Neural crest cell (in vitro differentiated cells): ENCODE measurements around the gene SIGMAR1. TPM values are rescaled to one million over a fixed set of nuclear protein-coding genes. Genes with fewer than 3 reads are reported as not detected.

ENCODE experiments used
- DNase-seq: peaks from one replicate; pipeline ENCODE4 v3.0.0; 2021; ENCODE audit warnings: low read depth, mixed read lengths, low spot score
- H3K27ac Mint-ChIP-seq: one replicate; pipeline ENCODE4 v1.8.0; 2021; ENCODE audit warnings: mild to moderate bottlenecking, mixed read lengths; ENCODE audit not compliant: unreplicated experiment
- H3K27me3 Mint-ChIP-seq: 2 replicates; pipeline ENCODE4 v1.8.0; 2021; ENCODE audit warnings: low read depth, mild to moderate bottlenecking, mixed read lengths
- H3K36me3 Mint-ChIP-seq: 2 replicates; pipeline ENCODE4 v1.8.0; 2021; ENCODE audit warnings: low read depth, mild to moderate bottlenecking, mixed read lengths
- H3K4me1 Mint-ChIP-seq: 2 replicates; pipeline ENCODE4 v1.8.0; 2021; ENCODE audit warnings: mixed read lengths
- H3K4me3 Mint-ChIP-seq: one replicate; pipeline ENCODE4 v1.8.0; 2021; ENCODE audit warnings: mild to moderate bottlenecking, mixed read lengths
- H3K9me3 Mint-ChIP-seq: 2 replicates; pipeline ENCODE4 v1.8.0; 2021; ENCODE audit warnings: mixed read lengths
- total RNA-seq: library from RNA; stranded (reverse); gene quantifications from 2 replicates; pipeline ENCODE4 v1.2.1, GENCODE V29; 2021
- TF ChIP-seq, protein P1 (sequence below): fragments of 200-600 bp; sonication (generic); conservative IDR thresholded peaks from 2 replicates; pipeline ENCODE4 v1.5.0; 2021; ENCODE audit warnings: antibody characterized with exemption, mild to moderate bottlenecking

SIGMAR1 gene
- total RNA-seq, 1 donor from 2014 or later, result 107 TPM

GRCh38 chr9:34629491-34629808 lies 8.1 kb downstream of the SIGMAR1 start:
- H3K9me3 Mint-ChIP-seq, result no peaks in the 10 kb centered on the region
- no peak overlapping the region for H3K27ac Mint-ChIP-seq
- DNase-seq, result no peak
- peak overlapping the region; percentile 45 for H3K4me3 Mint-ChIP-seq
- H3K4me1 Mint-ChIP-seq, result peaks cover 22% of the 10 kb centered on the region
- H3K27me3 Mint-ChIP-seq, result peaks cover 78% of the 10 kb centered on the region
- TF ChIP-seq, protein P1, sequence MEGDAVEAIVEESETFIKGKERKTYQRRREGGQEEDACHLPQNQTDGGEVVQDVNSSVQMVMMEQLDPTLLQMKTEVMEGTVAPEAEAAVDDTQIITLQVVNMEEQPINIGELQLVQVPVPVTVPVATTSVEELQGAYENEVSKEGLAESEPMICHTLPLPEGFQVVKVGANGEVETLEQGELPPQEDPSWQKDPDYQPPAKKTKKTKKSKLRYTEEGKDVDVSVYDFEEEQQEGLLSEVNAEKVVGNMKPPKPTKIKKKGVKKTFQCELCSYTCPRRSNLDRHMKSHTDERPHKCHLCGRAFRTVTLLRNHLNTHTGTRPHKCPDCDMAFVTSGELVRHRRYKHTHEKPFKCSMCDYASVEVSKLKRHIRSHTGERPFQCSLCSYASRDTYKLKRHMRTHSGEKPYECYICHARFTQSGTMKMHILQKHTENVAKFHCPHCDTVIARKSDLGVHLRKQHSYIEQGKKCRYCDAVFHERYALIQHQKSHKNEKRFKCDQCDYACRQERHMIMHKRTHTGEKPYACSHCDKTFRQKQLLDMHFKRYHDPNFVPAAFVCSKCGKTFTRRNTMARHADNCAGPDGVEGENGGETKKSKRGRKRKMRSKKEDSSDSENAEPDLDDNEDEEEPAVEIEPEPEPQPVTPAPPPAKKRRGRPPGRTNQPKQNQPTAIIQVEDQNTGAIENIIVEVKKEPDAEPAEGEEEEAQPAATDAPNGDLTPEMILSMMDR, result no peak
- no peaks in the 10 kb centered on the region for H3K36me3 Mint-ChIP-seq

DNA sequence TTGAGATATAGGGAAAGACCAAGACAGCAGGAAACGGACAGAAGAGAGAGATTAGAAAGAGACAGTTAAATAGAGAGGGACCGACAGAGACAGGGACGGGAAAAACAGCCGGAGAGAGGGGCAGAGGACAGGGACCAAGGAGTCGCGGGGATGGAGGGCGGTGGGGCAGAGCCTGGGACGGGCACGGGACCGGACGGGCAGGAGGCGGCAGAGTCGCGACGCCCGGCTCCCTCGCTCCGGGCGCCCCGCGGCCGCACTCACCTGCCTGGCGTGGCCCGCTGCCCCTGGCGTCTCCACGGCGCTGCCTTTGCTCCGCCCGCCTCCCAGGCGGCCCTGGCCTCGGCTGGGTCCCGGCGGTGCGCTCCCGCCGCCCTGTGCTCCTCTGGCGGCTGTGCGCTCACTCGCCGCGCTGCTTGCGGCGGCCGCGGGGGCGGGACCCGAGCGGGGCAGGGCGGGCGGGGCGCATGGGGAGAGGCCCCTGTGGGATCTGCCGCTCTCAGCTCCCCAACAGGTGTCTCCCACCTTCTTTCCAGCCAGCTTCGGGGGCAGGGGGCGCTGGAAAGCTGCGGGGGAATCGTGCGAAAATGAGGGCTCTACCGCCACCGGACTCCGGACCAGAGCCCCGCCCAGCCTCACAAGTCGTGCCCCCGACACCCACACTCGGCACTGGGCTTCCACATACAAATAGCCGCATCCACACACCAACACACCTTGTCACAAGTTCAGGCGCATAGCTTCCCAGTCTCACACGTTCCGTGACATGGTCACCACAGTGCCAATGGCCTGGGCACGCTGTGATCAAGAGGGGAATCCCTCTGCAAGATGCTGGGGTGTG lies 8.7 kb downstream of the SIGMAR1 start, which contains the start of gene ARID3C:
ARID3C (minus strand) TSS at position 411 of the 835 bp plus-strand sequence. CDS start 1,052 bp downstream, outside the sequence.
- Mint-ChIP-seq H3K9me3 (no peaks in the 10 kb centered on the region), H3K4me1 (peaks cover 16% of the 10 kb centered on the region), H3K27ac (no peak within 1 kb of the TSS), H3K27me3 (peaks cover 83% of the 10 kb centered on the region), H3K36me3 (no peaks in the 10 kb centered on the region), H3K4me3 (peak within 1 kb of the TSS; percentile 77)
- DNase-seq, result no peak
- TF ChIP-seq, protein P1, result no peak

- TF ChIP-seq, protein P1, result no peak
- Mint-ChIP-seq H3K36me3 (no peaks in the 10 kb centered on the region), H3K27ac (no peak overlapping the region), H3K4me1 (peaks cover 14% of the 10 kb centered on the region), H3K4me3 (peak overlapping the region; percentile 77), H3K9me3 (no peaks in the 10 kb centered on the region), H3K27me3 (peaks cover 82% of the 10 kb centered on the region)
- DNase-seq, result no peak
Measured at GRCh38 chr9:34627716-34628655, 9.6 kb downstream of the SIGMAR1 start.

DNA sequence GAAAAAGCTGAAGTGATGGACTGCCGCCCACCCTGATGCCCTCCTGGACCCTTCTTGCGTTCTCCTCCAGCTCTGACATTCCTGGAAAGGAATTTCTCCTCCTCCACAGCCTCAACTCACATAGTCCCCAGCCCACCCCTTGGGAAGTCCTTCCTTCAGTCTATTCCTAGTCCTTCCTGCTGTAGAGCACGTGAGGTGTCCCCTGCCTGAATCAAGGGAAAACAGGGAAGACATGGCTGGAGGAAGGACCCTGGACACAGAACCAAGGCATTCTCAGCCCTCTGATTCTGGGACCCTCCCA lies 12.5 kb downstream of the SIGMAR1 start:
- DNase-seq, result no peak
- TF ChIP-seq, protein P1, result no peak
- H3K4me3 Mint-ChIP-seq, result no peak overlapping the region
- peaks cover 2% of the 10 kb centered on the region for H3K9me3 Mint-ChIP-seq
- no peaks in the 10 kb centered on the region for H3K36me3 Mint-ChIP-seq
- peaks cover 20% of the 10 kb centered on the region for H3K4me1 Mint-ChIP-seq
- peaks cover 63% of the 10 kb centered on the region for H3K27me3 Mint-ChIP-seq
- H3K27ac Mint-ChIP-seq, result no peak overlapping the region

DNA sequence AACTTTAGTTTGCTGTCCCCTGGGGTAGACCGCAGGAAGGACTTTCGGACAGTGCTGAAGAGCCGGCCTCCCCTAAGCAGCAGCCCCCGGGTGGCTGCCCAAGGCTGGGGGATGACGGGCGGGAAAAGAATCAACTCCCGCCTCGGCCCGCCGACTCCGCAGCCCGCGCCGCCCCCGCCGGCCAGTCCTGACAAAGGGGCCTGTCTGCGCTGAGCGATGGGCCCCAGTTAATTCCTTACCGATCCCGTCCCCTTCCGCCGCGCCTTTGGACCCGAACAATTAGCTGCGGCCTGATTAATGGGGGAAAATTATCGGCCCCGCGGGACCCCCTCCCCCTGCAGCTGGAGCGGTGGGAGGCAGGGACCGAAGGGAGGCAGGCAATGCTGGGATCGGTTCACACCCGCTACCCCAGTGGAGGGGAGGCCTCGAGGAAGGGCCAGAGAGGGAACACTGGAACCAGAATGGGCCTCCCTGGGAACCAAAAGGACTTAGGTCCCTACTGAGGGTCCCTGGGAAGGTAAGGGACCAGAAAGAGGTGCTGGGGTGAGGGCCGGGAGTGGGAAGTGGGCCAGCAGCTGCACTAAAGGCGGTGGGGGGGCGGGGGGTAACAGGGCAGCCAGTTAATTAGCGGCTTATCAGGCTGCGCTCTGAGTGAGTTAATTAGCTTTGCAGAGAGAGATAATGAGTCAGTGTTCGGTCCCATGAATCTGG lies 13.0 kb downstream of the SIGMAR1 start:
- peaks cover 58% of the 10 kb centered on the region for H3K27me3 Mint-ChIP-seq
- peak overlapping the region; percentile 27 for H3K27ac Mint-ChIP-seq
- TF ChIP-seq, protein P1, result no peak
- DNase-seq, result no peak
- no peaks in the 10 kb centered on the region for H3K36me3 Mint-ChIP-seq
- peaks cover 25% of the 10 kb centered on the region for H3K4me1 Mint-ChIP-seq
- no peak overlapping the region for H3K4me3 Mint-ChIP-seq
- H3K9me3 Mint-ChIP-seq, result peaks cover 2% of the 10 kb centered on the region
